HG03521 (cell line): ENCODE data around the gene IGF2R.

Experiments used
- ATAC-seq: cut with Tn5 transposase; IDR thresholded peaks from one replicate; pipeline ENCODE4 v1.9.1; 2021; ENCODE audit warnings: mild to moderate bottlenecking, moderate library complexity; ENCODE audit not compliant: unreplicated experiment

IGF2R gene

GRCh38 chr6:160070427-160070826 lies 101.5 kb downstream of the IGF2R start:
- ATAC-seq: no peak

- no peak for ATAC-seq
These were observed 101.9 kb downstream of the IGF2R start for GRCh38 chr6:160070831-160071230.

GRCh38 chr6:160071805-160072690 lies 103.2 kb downstream of the IGF2R start:
- ATAC-seq: no peak

- no peak for ATAC-seq
These were observed 104.4 kb downstream of the IGF2R start for GRCh38 chr6:160073272-160073671.

- no peak for ATAC-seq
These were observed 107.1 kb downstream of the IGF2R start for GRCh38 chr6:160076009-160076408.

- ATAC-seq: no peak
These were observed 108.1 kb downstream of the IGF2R start for GRCh38 chr6:160077024-160077423.

GRCh38 chr6:160077526-160077925 lies 108.6 kb downstream of the IGF2R start:
- no peak for ATAC-seq

- no peak for ATAC-seq
These were observed 110.2 kb downstream of the IGF2R start for GRCh38 chr6:160078883-160079685.

GRCh38 chr6:160079686-160080043 lies 110.8 kb downstream of the IGF2R start:
- no peak for ATAC-seq

- no peak for ATAC-seq
These were observed 111.2 kb downstream of the IGF2R start for GRCh38 chr6:160080097-160080496.

GRCh38 chr6:160081398-160081797 lies 112.5 kb downstream of the IGF2R start:
- no peak for ATAC-seq

GRCh38 chr6:160082627-160083026 lies 113.7 kb downstream of the IGF2R start:
- ATAC-seq: no peak

- no peak for ATAC-seq
These were observed 115.4 kb downstream of the IGF2R start for GRCh38 chr6:160084198-160084776.

- no peak for ATAC-seq
These were observed 116.3 kb downstream of the IGF2R start for GRCh38 chr6:160085226-160085625.

GRCh38 chr6:160085713-160086505 lies 117.0 kb downstream of the IGF2R start:
- no peak for ATAC-seq

GRCh38 chr6:160086754-160087153 lies 117.9 kb downstream of the IGF2R start:
- ATAC-seq: no peak

- no peak for ATAC-seq
These were observed 119.3 kb downstream of the IGF2R start for GRCh38 chr6:160088069-160088783.

GRCh38 chr6:160088784-160089533 lies 120.1 kb downstream of the IGF2R start:
- ATAC-seq: no peak

- no peak for ATAC-seq
These were observed 120.6 kb downstream of the IGF2R start for GRCh38 chr6:160089534-160089897.
